ENCODE results near the gene SKAP1. TPM values are rescaled to one million over a fixed set of nuclear protein-coding genes. Genes with fewer than 3 reads are reported as not detected.

Gene SKAP1
- total and polyA plus RNA-seq, 2 of the 13 experiments (the other 11 are each of a cell fraction or from before 2014, with no cell fraction given), result 0.21 TPM; not detected in 1

DNA sequence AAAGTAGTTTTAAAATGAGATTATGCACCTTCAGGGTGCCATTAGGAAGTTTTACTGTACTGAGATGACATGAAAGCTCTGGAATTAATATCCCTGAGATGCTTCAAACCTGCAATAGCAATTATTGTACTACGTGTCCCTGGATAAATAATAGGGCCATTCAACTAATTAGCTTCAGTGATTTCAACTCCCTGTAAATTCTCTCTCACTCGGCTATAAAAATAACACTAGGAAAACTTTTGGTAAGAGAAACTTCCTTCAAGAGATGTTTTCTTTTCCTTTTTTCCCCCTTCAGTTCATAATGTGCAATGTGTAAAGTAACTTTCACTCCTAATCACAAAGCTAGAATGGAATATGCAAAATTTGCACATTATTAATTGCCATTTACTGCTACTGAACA lies 176.0 kb downstream of the SKAP1 start:
- Histone ChIP-seq H4K20me1 (ENCODE audit: insufficient read depth, low read length) (no peaks in the 10 kb centered on the region), H3K36me3 (replicated peaks in 1 of 2; ENCODE audit: control insufficient read depth in 1 of 2, insufficient read depth in 2 of 2, low read length in 2 of 2) (no peaks in the 10 kb centered on the region), H3K27ac (ENCODE audit: extremely low read length, insufficient read depth, low read length) (no peak overlapping the region), H3K4me3 (replicated peaks in 1 of 3; ENCODE audit: insufficient read depth in 1 of 3, low read depth in 2 of 3, low read length in 3 of 3) (no peak overlapping the region), H2AFZ (ENCODE audit: low read length) (no peak overlapping the region), H3K27me3 (ENCODE audit: control insufficient read depth in 1 of 2, insufficient read depth in 2 of 2, low read length in 2 of 2) (peaks cover 0 to 11% of the 10 kb centered on the region in 2 experiments; a peak in 2 of 5 replicates), H3K9me3 (ENCODE audit: low read length) (no peaks in the 10 kb centered on the region), H3K4me1 (ENCODE audit: insufficient read depth, low read length) (no peaks in the 10 kb centered on the region), H3K9ac (ENCODE audit: insufficient read depth, low read depth, low read length) (no peak overlapping the region), H3K79me2 (ENCODE audit: insufficient read depth, low read length) (no peaks in the 10 kb centered on the region), H3K4me2 (ENCODE audit: low read depth, low read length) (no peak overlapping the region)
- no peak for ATAC-seq
- no peak for FAIRE-seq
- ChIA-PET CTCF (ENCODE audit: low intra/inter-chr PET ratio, low total read pairs) (no interaction called here), POLR2A (no interaction called here)
- TF ChIP-seq U2AF1 (optimal IDR thresholded peaks at IDR 0.05; ENCODE audit: low read depth, low read length), result no peak
- BruUV-seq (replicated peaks), result no TSS peak
- in situ Hi-C loops (cut with HindIII; ENCODE audit: extremely low pct_ligation_motif_present, low pct_unique_long_range_greater_than_20kb), result no loop called here
- under 1% methylated on average over 2 of the region's 2 CpGs for WGBS (ENCODE audit: low lambda C conversion rate)
- DNase-seq (ENCODE audit: low spot score), result no peak
- intact Hi-C loops (cut with micrococcal nuclease; ENCODE audit: unreplicated experiment), result no loop called here

DNA sequence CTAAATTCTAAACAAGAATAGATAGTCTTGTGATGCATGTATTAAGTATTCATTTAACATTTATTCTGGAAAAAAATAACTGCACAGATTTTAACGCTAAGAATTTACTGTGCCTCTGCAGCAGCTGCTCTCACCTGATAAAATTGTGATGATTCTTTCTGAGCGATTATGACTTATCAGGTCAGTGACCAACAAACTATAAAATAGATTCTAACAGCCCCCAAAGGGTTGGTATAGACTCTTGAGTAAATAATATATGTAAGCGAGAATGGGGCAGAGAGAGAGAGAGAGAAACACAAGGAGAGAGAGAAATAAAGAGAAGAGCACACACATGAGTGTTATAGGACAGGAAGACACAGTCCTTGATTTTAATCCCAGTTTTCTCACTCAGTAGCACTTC lies 178.1 kb downstream of the SKAP1 start:
- ChIA-PET CTCF (ENCODE audit: low intra/inter-chr PET ratio, low total read pairs) (no interaction called here), POLR2A (no interaction called here)
- no peaks in the 10 kb centered on the region for H3K4me1 ChIP-seq (ENCODE audit: insufficient read depth, low read length)
- H4K20me1 ChIP-seq (ENCODE audit: insufficient read depth, low read length), result no peaks in the 10 kb centered on the region
- no peak overlapping the region for H2AFZ ChIP-seq (ENCODE audit: low read length)
- no peaks in the 10 kb centered on the region for H3K79me2 ChIP-seq (ENCODE audit: insufficient read depth, low read length)
- FAIRE-seq (no peak), ATAC-seq (no peak), DNase-seq (ENCODE audit: low spot score) (no peak)
- H3K27me3 ChIP-seq (ENCODE audit: control insufficient read depth in 1 of 2, insufficient read depth in 2 of 2, low read length in 2 of 2), result peaks cover 0 to 11% of the 10 kb centered on the region in 2 experiments; a peak in 2 of 5 replicates
- in situ Hi-C loops (cut with HindIII; ENCODE audit: extremely low pct_ligation_motif_present, low pct_unique_long_range_greater_than_20kb), result no loop called here
- H3K4me2 ChIP-seq (ENCODE audit: low read depth, low read length), result no peak overlapping the region
- WGBS (ENCODE audit: low lambda C conversion rate), result 10% methylated on average over 3 of the region's 3 CpGs
- H3K9me3 ChIP-seq (ENCODE audit: low read length), result no peaks in the 10 kb centered on the region
- no peak overlapping the region for H3K27ac ChIP-seq (ENCODE audit: extremely low read length, insufficient read depth, low read length)
- no TSS peak for BruUV-seq (replicated peaks)
- H3K36me3 ChIP-seq (replicated peaks in 1 of 2; ENCODE audit: control insufficient read depth in 1 of 2, insufficient read depth in 2 of 2, low read length in 2 of 2), result no peaks in the 10 kb centered on the region
- intact Hi-C loops (cut with micrococcal nuclease; ENCODE audit: unreplicated experiment), result no loop called here
- no peak overlapping the region for H3K4me3 ChIP-seq (replicated peaks in 1 of 3; ENCODE audit: insufficient read depth in 1 of 3, low read depth in 2 of 3, low read length in 3 of 3)
- no peak overlapping the region for H3K9ac ChIP-seq (ENCODE audit: insufficient read depth, low read depth, low read length)
- TF ChIP-seq SOX13 (IDR thresholded peaks at IDR 0.05) (no peak), SOX13 (CRISPR knock-in tag; conservative IDR thresholded peaks at IDR 0.05 in 1 of 2, IDR thresholded peaks at IDR 0.05 in 1 of 2) (no peak), FOXJ3 (CRISPR knock-in tag; IDR thresholded peaks at IDR 0.05; ENCODE audit: borderline replicate concordance) (no peak), GFI1 (CRISPR knock-in tag; IDR thresholded peaks at IDR 0.05; ENCODE audit: borderline replicate concordance) (no peak), SETDB1 (CRISPR knock-in tag; IDR thresholded peaks at IDR 0.05; ENCODE audit: borderline replicate concordance) (no peak), SMAD3 (CRISPR knock-in tag; IDR thresholded peaks at IDR 0.05) (no peak), KLF6 (CRISPR knock-in tag; IDR thresholded peaks at IDR 0.05) (no peak), ZNF790 (CRISPR knock-in tag; IDR thresholded peaks at IDR 0.05; ENCODE audit: borderline replicate concordance) (no peak), HES4 (CRISPR knock-in tag; IDR thresholded peaks at IDR 0.05; ENCODE audit: borderline replicate concordance) (no peak), MBD4 (IDR thresholded peaks at IDR 0.05; ENCODE audit: borderline replicate concordance, low read length) (no peak), POLR2G (IDR thresholded peaks at IDR 0.05; ENCODE audit: low read depth, low read length) (no peak), ZSCAN25 (CRISPR knock-in tag; IDR thresholded peaks at IDR 0.05) (no peak), ZNF292 (CRISPR knock-in tag; IDR thresholded peaks at IDR 0.05; ENCODE audit: borderline replicate concordance, low read depth) (no peak), RARA (CRISPR knock-in tag; IDR thresholded peaks at IDR 0.05) (no peak), ZKSCAN1 (IDR thresholded peaks at IDR 0.05; ENCODE audit: low read length) (no peak), ZNF747 (CRISPR knock-in tag; IDR thresholded peaks at IDR 0.05; ENCODE audit: borderline replicate concordance) (no peak)
- TF ChIP-seq, protein P1, sequence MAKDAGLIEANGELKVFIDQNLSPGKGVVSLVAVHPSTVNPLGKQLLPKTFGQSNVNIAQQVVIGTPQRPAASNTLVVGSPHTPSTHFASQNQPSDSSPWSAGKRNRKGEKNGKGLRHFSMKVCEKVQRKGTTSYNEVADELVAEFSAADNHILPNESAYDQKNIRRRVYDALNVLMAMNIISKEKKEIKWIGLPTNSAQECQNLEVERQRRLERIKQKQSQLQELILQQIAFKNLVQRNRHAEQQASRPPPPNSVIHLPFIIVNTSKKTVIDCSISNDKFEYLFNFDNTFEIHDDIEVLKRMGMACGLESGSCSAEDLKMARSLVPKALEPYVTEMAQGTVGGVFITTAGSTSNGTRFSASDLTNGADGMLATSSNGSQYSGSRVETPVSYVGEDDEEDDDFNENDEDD (CRISPR knock-in tag; IDR thresholded peaks at IDR 0.05; ENCODE audit: borderline replicate concordance), result no peak
- TF ChIP-seq, protein P2, sequence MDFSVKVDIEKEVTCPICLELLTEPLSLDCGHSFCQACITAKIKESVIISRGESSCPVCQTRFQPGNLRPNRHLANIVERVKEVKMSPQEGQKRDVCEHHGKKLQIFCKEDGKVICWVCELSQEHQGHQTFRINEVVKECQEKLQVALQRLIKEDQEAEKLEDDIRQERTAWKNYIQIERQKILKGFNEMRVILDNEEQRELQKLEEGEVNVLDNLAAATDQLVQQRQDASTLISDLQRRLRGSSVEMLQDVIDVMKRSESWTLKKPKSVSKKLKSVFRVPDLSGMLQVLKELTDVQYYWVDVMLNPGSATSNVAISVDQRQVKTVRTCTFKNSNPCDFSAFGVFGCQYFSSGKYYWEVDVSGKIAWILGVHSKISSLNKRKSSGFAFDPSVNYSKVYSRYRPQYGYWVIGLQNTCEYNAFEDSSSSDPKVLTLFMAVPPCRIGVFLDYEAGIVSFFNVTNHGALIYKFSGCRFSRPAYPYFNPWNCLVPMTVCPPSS (IDR thresholded peaks at IDR 0.05), result no peak

Data from HepG2 (cell line).